Measurements from ENCODE around the gene IFIT2. TPM values are rescaled to one million over a fixed set of nuclear protein-coding genes. Genes with fewer than 3 reads are reported as not detected.

The IFIT2 gene
- total RNA-seq, 1 donor from 2014 or later: not detected

DNA sequence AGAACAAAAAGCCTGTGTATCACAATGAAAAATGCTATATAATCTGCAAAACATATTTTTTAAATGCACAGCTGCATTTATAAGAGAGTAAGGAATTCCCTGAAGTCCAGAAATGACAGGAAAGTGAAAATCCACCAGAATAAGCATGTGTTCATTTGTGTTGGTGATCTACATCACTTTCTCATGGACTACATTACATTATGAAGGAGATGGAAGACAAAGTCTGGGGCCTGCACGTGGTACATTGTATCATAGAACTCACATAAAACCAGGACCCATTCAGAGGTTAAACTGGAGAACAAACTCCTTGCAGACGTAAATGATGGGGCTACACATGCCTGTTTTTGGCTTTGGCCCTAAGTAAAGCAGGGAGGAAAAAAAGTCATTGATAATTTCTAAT lies 42.3 kb downstream of the IFIT2 start:
- no peaks in the 10 kb centered on the region for H3K9me3 Mint-ChIP-seq (ENCODE audit: unreplicated experiment)
- TF ChIP-seq, protein P1, sequence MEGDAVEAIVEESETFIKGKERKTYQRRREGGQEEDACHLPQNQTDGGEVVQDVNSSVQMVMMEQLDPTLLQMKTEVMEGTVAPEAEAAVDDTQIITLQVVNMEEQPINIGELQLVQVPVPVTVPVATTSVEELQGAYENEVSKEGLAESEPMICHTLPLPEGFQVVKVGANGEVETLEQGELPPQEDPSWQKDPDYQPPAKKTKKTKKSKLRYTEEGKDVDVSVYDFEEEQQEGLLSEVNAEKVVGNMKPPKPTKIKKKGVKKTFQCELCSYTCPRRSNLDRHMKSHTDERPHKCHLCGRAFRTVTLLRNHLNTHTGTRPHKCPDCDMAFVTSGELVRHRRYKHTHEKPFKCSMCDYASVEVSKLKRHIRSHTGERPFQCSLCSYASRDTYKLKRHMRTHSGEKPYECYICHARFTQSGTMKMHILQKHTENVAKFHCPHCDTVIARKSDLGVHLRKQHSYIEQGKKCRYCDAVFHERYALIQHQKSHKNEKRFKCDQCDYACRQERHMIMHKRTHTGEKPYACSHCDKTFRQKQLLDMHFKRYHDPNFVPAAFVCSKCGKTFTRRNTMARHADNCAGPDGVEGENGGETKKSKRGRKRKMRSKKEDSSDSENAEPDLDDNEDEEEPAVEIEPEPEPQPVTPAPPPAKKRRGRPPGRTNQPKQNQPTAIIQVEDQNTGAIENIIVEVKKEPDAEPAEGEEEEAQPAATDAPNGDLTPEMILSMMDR (IDR thresholded peaks at IDR 0.05; ENCODE audit: partially characterized antibody, unreplicated experiment): no peak
- H3K27ac Mint-ChIP-seq (ENCODE audit: unreplicated experiment): no peak overlapping the region
- no peak overlapping the region for H3K4me3 Mint-ChIP-seq (ENCODE audit: unreplicated experiment)
- H3K36me3 Mint-ChIP-seq (ENCODE audit: unreplicated experiment): no peaks in the 10 kb centered on the region
- DNase-seq: no peak
- H3K4me1 Mint-ChIP-seq (ENCODE audit: low read depth, unreplicated experiment): peaks cover 5% of the 10 kb centered on the region
- H3K27me3 Mint-ChIP-seq (ENCODE audit: unreplicated experiment): peaks cover 2% of the 10 kb centered on the region

DNA sequence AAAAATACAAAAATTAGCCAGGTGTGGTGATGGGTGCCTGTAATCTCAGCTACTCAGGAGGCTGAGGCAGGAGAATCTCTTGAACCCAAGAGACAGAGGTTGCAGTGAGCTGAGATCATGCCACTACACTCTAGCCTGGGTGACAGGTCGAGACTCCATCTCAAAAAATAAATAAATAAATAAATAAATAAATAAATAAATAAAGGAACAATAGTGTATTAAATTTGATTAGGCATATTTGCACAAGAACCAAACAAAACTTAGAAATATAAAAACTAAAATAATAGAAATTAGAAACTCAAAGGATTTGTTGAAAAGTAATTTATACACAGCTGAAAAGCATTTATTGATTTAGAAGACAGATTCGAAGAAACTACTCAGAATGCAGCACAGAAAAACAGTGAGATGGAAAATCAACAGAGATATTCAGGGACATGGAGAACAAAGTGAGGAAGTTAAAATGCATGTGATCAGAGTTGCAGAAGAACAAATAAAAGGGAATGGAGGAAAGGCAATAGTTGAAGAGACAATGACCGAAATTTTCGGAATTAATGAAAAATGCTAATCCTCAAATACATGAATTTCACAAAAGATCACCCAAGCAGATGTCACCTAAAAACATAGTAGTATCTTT lies 43.6 kb downstream of the IFIT2 start:
- H3K4me3 Mint-ChIP-seq (ENCODE audit: unreplicated experiment): no peak overlapping the region

DNA sequence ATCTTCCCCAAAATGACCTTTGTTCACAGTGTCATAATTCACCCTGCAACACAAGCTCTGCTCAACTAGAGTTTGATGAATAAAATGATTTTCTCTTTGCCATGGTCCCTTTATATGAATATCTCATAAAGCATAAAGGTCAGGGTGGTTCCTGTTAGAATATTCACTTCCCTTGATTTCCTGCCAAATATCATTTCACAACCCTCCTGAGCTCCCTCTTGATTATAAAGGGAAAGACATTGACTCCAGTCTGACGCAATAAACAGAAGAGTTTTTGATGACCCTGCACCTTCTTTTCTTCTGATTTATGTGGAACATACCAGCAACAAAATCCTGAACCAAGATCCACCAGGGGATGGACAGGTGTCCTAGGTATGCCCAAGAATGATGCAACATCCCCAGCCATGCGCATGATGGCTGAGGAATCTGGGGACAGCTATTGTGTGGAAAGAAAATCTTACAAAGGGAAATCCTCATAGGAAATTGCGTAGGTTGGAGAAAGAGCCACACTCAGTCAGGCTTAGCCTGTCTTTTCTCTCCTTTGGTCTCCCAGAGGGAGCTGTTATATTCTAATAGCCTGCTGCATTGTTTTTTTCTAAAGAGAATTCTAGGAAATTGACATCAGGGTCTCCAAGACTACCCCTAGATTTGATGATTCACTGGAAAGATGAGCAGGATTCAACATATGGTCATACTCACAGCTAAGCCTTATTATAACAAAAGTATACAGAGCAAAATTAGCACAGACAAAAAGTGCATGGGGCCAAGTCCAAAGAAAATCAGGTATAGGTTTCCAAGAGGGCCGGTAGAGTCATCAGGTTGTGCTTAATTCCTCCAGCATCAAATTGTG lies 44.8 kb downstream of the IFIT2 start:
- Mint-ChIP-seq H3K4me3 (ENCODE audit: unreplicated experiment) (no peak overlapping the region), H3K36me3 (ENCODE audit: unreplicated experiment) (no peaks in the 10 kb centered on the region), H3K27ac (ENCODE audit: unreplicated experiment) (no peak overlapping the region), H3K9me3 (ENCODE audit: unreplicated experiment) (no peaks in the 10 kb centered on the region), H3K27me3 (ENCODE audit: unreplicated experiment) (no peaks in the 10 kb centered on the region), H3K4me1 (ENCODE audit: low read depth, unreplicated experiment) (peaks cover 5% of the 10 kb centered on the region)
- TF ChIP-seq, protein P1 (IDR thresholded peaks at IDR 0.05; ENCODE audit: partially characterized antibody, unreplicated experiment): no peak
- DNase-seq: no peak

More for the DNA sequence above, 43.6 kb downstream of the IFIT2 start:
- H3K27ac Mint-ChIP-seq (ENCODE audit: unreplicated experiment): no peak overlapping the region
- no peak for DNase-seq
- TF ChIP-seq, protein P1 (IDR thresholded peaks at IDR 0.05; ENCODE audit: partially characterized antibody, unreplicated experiment): no peak
- H3K36me3 Mint-ChIP-seq (ENCODE audit: unreplicated experiment): no peaks in the 10 kb centered on the region
- no peaks in the 10 kb centered on the region for H3K27me3 Mint-ChIP-seq (ENCODE audit: unreplicated experiment)
- H3K9me3 Mint-ChIP-seq (ENCODE audit: unreplicated experiment): no peaks in the 10 kb centered on the region
- H3K4me1 Mint-ChIP-seq (ENCODE audit: low read depth, unreplicated experiment): peaks cover 5% of the 10 kb centered on the region

DNA sequence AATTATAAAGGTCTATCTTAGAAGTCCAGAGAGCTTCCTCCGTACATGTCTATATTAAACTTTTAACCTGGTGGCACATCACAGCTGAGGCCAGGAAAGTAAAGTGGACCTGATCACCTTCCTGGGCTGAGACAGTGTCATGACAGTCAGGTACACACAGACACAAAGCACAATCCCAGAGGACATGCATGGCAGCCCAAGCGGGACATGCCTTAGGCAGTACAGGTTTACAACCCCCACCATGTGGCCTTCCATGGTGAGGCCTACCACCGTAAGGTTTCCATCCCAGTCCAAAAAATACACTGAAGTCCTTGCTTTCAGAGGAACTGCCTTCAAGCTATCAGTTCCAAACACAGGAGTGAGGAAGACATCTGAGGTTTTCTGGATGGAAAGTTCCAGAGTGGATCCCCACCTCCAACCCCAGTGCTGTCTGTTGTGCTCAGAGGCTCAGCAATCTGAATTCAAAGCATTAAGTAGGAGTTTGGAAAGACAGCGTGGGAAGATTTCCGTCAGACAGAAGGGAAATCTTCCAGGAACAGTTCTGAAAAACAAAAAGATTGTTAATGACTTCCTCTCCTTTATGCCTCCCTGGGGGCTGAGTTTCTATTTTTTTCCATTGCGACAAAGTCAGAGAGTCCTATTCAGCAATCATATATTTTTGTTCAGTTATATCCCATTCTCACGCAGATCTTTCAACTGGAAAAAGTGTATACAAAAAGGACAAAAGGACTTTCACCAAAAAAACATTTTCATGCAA lies 46.0 kb downstream of the IFIT2 start:
- Mint-ChIP-seq H3K36me3 (ENCODE audit: unreplicated experiment) (no peaks in the 10 kb centered on the region), H3K4me1 (ENCODE audit: low read depth, unreplicated experiment) (peaks cover 8% of the 10 kb centered on the region), H3K27ac (ENCODE audit: unreplicated experiment) (no peak overlapping the region), H3K27me3 (ENCODE audit: unreplicated experiment) (peaks cover 2% of the 10 kb centered on the region), H3K9me3 (ENCODE audit: unreplicated experiment) (no peaks in the 10 kb centered on the region), H3K4me3 (ENCODE audit: unreplicated experiment) (no peak overlapping the region)
- DNase-seq: no peak
- TF ChIP-seq, protein P1 (IDR thresholded peaks at IDR 0.05; ENCODE audit: partially characterized antibody, unreplicated experiment): no peak
